H9 (cell line): ENCODE data around the gene TBC1D9B. TPM values are rescaled to one million over a fixed set of nuclear protein-coding genes. Genes with fewer than 3 reads are reported as not detected.
A peak's percentile ranks its signal among the peaks of the same experiment; 100 is the strongest.

ENCODE experiments used
- DNase-seq: peaks from one replicate; pipeline ENCODE4 v3.0.0-alpha.2; 2017
- H2AFZ ChIP-seq: one replicate; pipeline ENCODE4 v1.6.1; 2013; ENCODE audit warnings: mild to moderate bottlenecking, low read length, control low read depth, moderate library complexity
- H2AK5ac ChIP-seq: 2 replicates; pipeline ENCODE4 v1.6.1; 2013; ENCODE audit warnings: low read length, control low read depth, mixed read lengths; ENCODE audit not compliant: insufficient read length
- H2BK120ac ChIP-seq: one replicate; pipeline ENCODE4 v1.6.1; 2013; ENCODE audit warnings: low read depth, mild to moderate bottlenecking, low read length, control low read depth, inconsistent platforms; ENCODE audit not compliant: poor library complexity, severe bottlenecking
- H2BK12ac ChIP-seq: 2 replicates; pipeline ENCODE4 v1.6.1; 2013; ENCODE audit warnings: low read length, control low read depth, mixed read lengths, low read depth; ENCODE audit not compliant: insufficient read length
- H2BK15ac ChIP-seq: 2 replicates; pipeline ENCODE4 v1.6.1; 2013; ENCODE audit warnings: low read depth, low read length, control low read depth
- H2BK20ac ChIP-seq: one replicate; pipeline ENCODE4 v1.6.1; 2013; ENCODE audit warnings: low read depth, mild to moderate bottlenecking, low read length, control low read depth, inconsistent platforms; ENCODE audit not compliant: poor library complexity, severe bottlenecking
- H2BK5ac ChIP-seq: 2 replicates; pipeline ENCODE4 v1.6.1; 2013; ENCODE audit warnings: low read length, control low read depth, mixed read lengths; ENCODE audit not compliant: insufficient read length
- H3K14ac ChIP-seq: 2 replicates; pipeline ENCODE4 v1.6.1; 2013; ENCODE audit warnings: low read length, control low read depth; ENCODE audit not compliant: insufficient read depth
- H3K18ac ChIP-seq: 2 replicates; pipeline ENCODE4 v1.6.1; 2013; ENCODE audit warnings: low read depth, mild to moderate bottlenecking, mixed read lengths, low read length, control low read depth; ENCODE audit not compliant: insufficient read length
- H3K23ac ChIP-seq: 2 replicates; pipeline ENCODE4 v1.6.1; 2013; ENCODE audit warnings: low read length, control low read depth, mixed read lengths, low read depth; ENCODE audit not compliant: insufficient read length
- H3K23me2 ChIP-seq: 2 replicates; pipeline ENCODE4 v1.6.1; 2013; ENCODE audit warnings: low read depth, mild to moderate bottlenecking, mixed read lengths, low read length, control low read depth; ENCODE audit not compliant: insufficient read length, poor library complexity, severe bottlenecking
- H3K27ac ChIP-seq: 2 replicates; pipeline ENCODE4 v1.5.1; 2013; ENCODE audit warnings: low read length, control low read depth, mixed read lengths, low read depth; ENCODE audit not compliant: insufficient read length
- H3K27me3 ChIP-seq: 2 replicates; pipeline ENCODE4 v1.6.1; 2013; ENCODE audit warnings: low read length, control low read depth, inconsistent platforms; ENCODE audit not compliant: insufficient read depth
- H3K4ac ChIP-seq: 2 replicates; pipeline ENCODE4 v1.6.1; 2013; ENCODE audit warnings: low read depth, mild to moderate bottlenecking, control low read depth, inconsistent platforms, low read length, moderate library complexity
- H3K4me1 ChIP-seq: 2 replicates; pipeline ENCODE4 v1.6.1; 2013; ENCODE audit warnings: low read length, control low read depth, inconsistent platforms; ENCODE audit not compliant: insufficient read depth
- H3K4me2 ChIP-seq: 2 replicates; pipeline ENCODE4 v1.6.1; 2013; ENCODE audit warnings: low read length, control low read depth, mixed read lengths; ENCODE audit not compliant: insufficient read length, insufficient read depth
- H3K56ac ChIP-seq: 2 replicates; pipeline ENCODE4 v1.6.1; 2013; ENCODE audit warnings: low read depth, mild to moderate bottlenecking, mixed read lengths, low read length, control low read depth; ENCODE audit not compliant: insufficient read length
- H3K79me1 ChIP-seq: 2 replicates; pipeline ENCODE4 v1.6.1; 2013; ENCODE audit warnings: low read depth, mild to moderate bottlenecking, moderate library complexity, low read length, control low read depth, inconsistent platforms; ENCODE audit not compliant: insufficient read depth, poor library complexity, severe bottlenecking
- H3K79me2 ChIP-seq: 2 replicates; pipeline ENCODE4 v1.6.1; 2013; ENCODE audit warnings: low read length, control low read depth, inconsistent platforms; ENCODE audit not compliant: insufficient read depth
- H3K9ac ChIP-seq: 2 replicates; pipeline ENCODE4 v1.6.1; 2013; ENCODE audit warnings: low read length, control low read depth, mixed read lengths; ENCODE audit not compliant: insufficient read length; ENCODE audit errors: extremely low read depth
- H3K9me3 ChIP-seq: one replicate; pipeline ENCODE4 v1.6.1; 2013; ENCODE audit warnings: low read depth, low read length, inconsistent platforms; ENCODE audit not compliant: control insufficient read depth
- H3T11ph ChIP-seq: one replicate; pipeline ENCODE4 v1.6.1; 2013; ENCODE audit warnings: mild to moderate bottlenecking, low read length, control low read depth, inconsistent platforms
- H4K20me1 ChIP-seq: one replicate; pipeline ENCODE4 v1.6.1; 2013; ENCODE audit not compliant: control insufficient read depth, insufficient read length, insufficient read depth
- H4K5ac ChIP-seq: 2 replicates; pipeline ENCODE4 v1.6.1; 2013; ENCODE audit warnings: low read depth, mild to moderate bottlenecking, mixed read lengths, low read length, control low read depth; ENCODE audit not compliant: insufficient read length
- H4K8ac ChIP-seq: replicated peaks from 2 replicates; pipeline ENCODE4 v1.6.1; 2013; ENCODE audit warnings: low read length, control low read depth, mixed read lengths, low read depth; ENCODE audit not compliant: insufficient read length
- H4K91ac ChIP-seq: 2 replicates; pipeline ENCODE4 v1.6.1; 2013; ENCODE audit warnings: low read depth, mild to moderate bottlenecking, moderate library complexity, mixed read lengths, low read length, control low read depth; ENCODE audit not compliant: insufficient read length
- H3K27ac Mint-ChIP-seq, 3 experiments: 2 replicates in 2 of 3; 3 replicates in 1 of 3; pipeline ENCODE4 v1.8.0; 2020 to 2021; ENCODE audit warnings: mixed read lengths in 3 of 3, mild to moderate bottlenecking in 1 of 3, moderate library complexity in 1 of 3
- H3K27me3 Mint-ChIP-seq: 2 replicates; pipeline ENCODE4 v1.8.0; 2021; ENCODE audit warnings: low read depth, mild to moderate bottlenecking, moderate library complexity, mixed read lengths
- H3K36me3 Mint-ChIP-seq, 3 experiments: 2 replicates in 2 of 3; 3 replicates in 1 of 3; pipeline ENCODE4 v1.8.0; 2020 to 2021; ENCODE audit warnings: low read depth in 3 of 3, mixed read lengths in 3 of 3; ENCODE audit not compliant: insufficient read depth in 1 of 3
- H3K4me1 Mint-ChIP-seq, 2 experiments: 2 replicates each; pipeline ENCODE4 v1.8.0; 2020; ENCODE audit warnings: mixed read lengths in 2 of 2
- H3K4me3 Mint-ChIP-seq, 2 experiments: 2 replicates in 1 of 2; 3 replicates in 1 of 2; pipeline ENCODE4 v1.8.0; 2020 to 2021; ENCODE audit warnings: mild to moderate bottlenecking in 2 of 2, mixed read lengths in 2 of 2, moderate library complexity in 1 of 2
- H3K9me3 Mint-ChIP-seq, 2 experiments: 2 replicates in 1 of 2; 3 replicates in 1 of 2; pipeline ENCODE4 v1.8.0; 2020; ENCODE audit warnings: mild to moderate bottlenecking in 2 of 2, mixed read lengths in 2 of 2, moderate library complexity in 1 of 2
- CTCF ChIP-seq: fragments of 200-600 bp; sonication (generic); conservative IDR thresholded peaks from 3 replicates; pipeline ENCODE4 v1.8.0; 2021; ENCODE audit warnings: antibody characterized with exemption, mild to moderate bottlenecking
- WGBS: extraction: QIAGEN DNeasy Blood & Tissue Kit; methylation state at CpG from one replicate; pipeline ENCODE4 v1.1.7; 2013; ENCODE audit warnings: missing lambda C conversion rate, low lambda C conversion rate, mixed read lengths; ENCODE audit not compliant: insufficient read length; ENCODE audit errors: extremely low coverage; 5-methylcytosine and 5-hydroxymethylcytosine counted together
- total RNA-seq: library from RNA; stranded (reverse); gene quantifications from 2 replicates; pipeline ENCODE4 v1.2.1, GENCODE V29; 2021

Gene TBC1D9B
- total RNA-seq, 1 experiment from 2014 or later, result 62.1 TPM

GRCh38 chr5:179906795-179907555 is 722 bp downstream of the TBC1D9B start:
- H3K4ac ChIP-seq, result no peak overlapping the region
- no peak overlapping the region for H3K27ac ChIP-seq
- WGBS, result no CpG with 5 or more reads among the region's 50 CpGs
- peaks cover 2% of the 10 kb centered on the region for H3K27me3 Mint-ChIP-seq
- no peak overlapping the region for H3T11ph ChIP-seq
- H3K4me1 ChIP-seq, result no peaks in the 10 kb centered on the region
- H3K9me3 Mint-ChIP-seq, result no peaks in the 10 kb centered on the region; a peak in 1 of 5 replicates
- H3K23ac ChIP-seq, result no peak overlapping the region
- H3K56ac ChIP-seq, result no peak overlapping the region
- H2BK12ac ChIP-seq, result no peak overlapping the region
- H2AK5ac ChIP-seq, result no peak overlapping the region
- no peaks in the 10 kb centered on the region for H4K20me1 ChIP-seq
- TF ChIP-seq CTCF, result no peak
- H4K8ac ChIP-seq, result no peak overlapping the region
- H3K18ac ChIP-seq, result no peak overlapping the region
- no peaks in the 10 kb centered on the region for H3K9me3 ChIP-seq
- H2BK5ac ChIP-seq, result no peak overlapping the region
- H3K79me1 ChIP-seq, result no peaks in the 10 kb centered on the region
- H3K23me2 ChIP-seq, result peaks cover 4% of the 10 kb centered on the region
- H4K5ac ChIP-seq, result no peak overlapping the region
- no peak overlapping the region for H4K91ac ChIP-seq
- H2BK20ac ChIP-seq, result no peak overlapping the region
- H3K4me3 Mint-ChIP-seq, result peak overlapping the region; percentile 76 to 87
- H3K9ac ChIP-seq, result no peak overlapping the region
- H3K79me2 ChIP-seq, result no peaks in the 10 kb centered on the region
- no peak overlapping the region for H2AFZ ChIP-seq
- no peak overlapping the region for H2BK120ac ChIP-seq
- peak; percentile 56 for DNase-seq
- H3K4me1 Mint-ChIP-seq, result peaks cover 0 to 11% of the 10 kb centered on the region in 2 experiments; a peak in 3 of 4 replicates
- H3K4me2 ChIP-seq, result peak overlapping the region; percentile 76
- H3K14ac ChIP-seq, result peak overlapping the region; percentile 39; the same call in 1 of the 2 replicates
- peaks cover 9 to 33% (median 25%) of the 10 kb centered on the region in 3 experiments for H3K36me3 Mint-ChIP-seq
- H3K27ac Mint-ChIP-seq, result peak overlapping the region in 1 of 3 experiments; percentile 72; a peak in 2 of 7 replicates
- no peak overlapping the region for H2BK15ac ChIP-seq
- no peaks in the 10 kb centered on the region for H3K27me3 ChIP-seq
